GM18505 (cell line): ENCODE data around the gene HSPB3.
"Not testable (repeated sequence)": the region's sequence is repeated elsewhere in the genome, so short reads cannot be mapped to it uniquely, and the experiment has no call there.

Source experiments
- ATAC-seq: cut with Tn5 transposase; IDR thresholded peaks from one replicate; pipeline ENCODE4 v1.9.1; 2021; ENCODE audit not compliant: unreplicated experiment
- POLR2A ChIP-seq: IDR thresholded peaks from 4 replicates; pipeline ENCODE4 v1.6.1; 2011; ENCODE audit warnings: borderline replicate concordance; ENCODE audit not compliant: insufficient read depth, insufficient read length; ENCODE audit errors: extremely low read depth

HSPB3 gene

GRCh38 chr5:54470128-54470527, 14.6 kb downstream of the HSPB3 start:
- no peak for TF ChIP-seq POLR2A
- no peak for ATAC-seq

GRCh38 chr5:54470677-54471076, 15.2 kb downstream of the HSPB3 start:
- no peak for TF ChIP-seq POLR2A
- no peak for ATAC-seq

GRCh38 chr5:54471398-54471797, 15.9 kb downstream of the HSPB3 start:
- ATAC-seq = no peak
- no peak for TF ChIP-seq POLR2A

- no peak for TF ChIP-seq POLR2A
- no peak for ATAC-seq
These were observed 21.2 kb downstream of the HSPB3 start for GRCh38 chr5:54476682-54477081.

GRCh38 chr5:54477941-54478478, 22.5 kb downstream of the HSPB3 start:
- ATAC-seq = no peak
- TF ChIP-seq POLR2A = no peak

GRCh38 chr5:54480296-54480695, 24.8 kb downstream of the HSPB3 start:
- ATAC-seq = no peak
- no peak for TF ChIP-seq POLR2A

- no peak for ATAC-seq
- no peak for TF ChIP-seq POLR2A
These were observed 28.9 kb downstream of the HSPB3 start for GRCh38 chr5:54484219-54484894.

GRCh38 chr5:54485659-54486058, 30.2 kb downstream of the HSPB3 start:
- not testable (repeated sequence) for ATAC-seq

GRCh38 chr5:54489648-54489979, 34.1 kb downstream of the HSPB3 start:
- ATAC-seq = not testable (repeated sequence)

- no peak for ATAC-seq
- TF ChIP-seq POLR2A = no peak
These were observed 35.8 kb downstream of the HSPB3 start for GRCh38 chr5:54491326-54491725.

GRCh38 chr5:54492178-54492577, 36.7 kb downstream of the HSPB3 start:
- TF ChIP-seq POLR2A = no peak
- ATAC-seq = no peak

GRCh38 chr5:54495027-54495426, 39.5 kb downstream of the HSPB3 start:
- no peak for TF ChIP-seq POLR2A
- no peak for ATAC-seq
